ENCODE measurements around the gene TNRC18. TPM values are rescaled to one million over a fixed set of nuclear protein-coding genes. Genes with fewer than 3 reads are reported as not detected.
"Not testable (repeated sequence)": the region's sequence is repeated elsewhere in the genome, so short reads cannot be mapped to it uniquely, and the experiment has no call there.

TNRC18 gene
- total RNA-seq, 2 donors from 2014 or later, result 54.5 to 67.6 TPM

GRCh38 chr7:5260530-5261068, 163.0 kb downstream of the TNRC18 start:
- not testable (repeated sequence) for H3K4me1 Mint-ChIP-seq; ATAC-seq; H3K27me3 Mint-ChIP-seq; DNase-seq; H3K4me3 Mint-ChIP-seq; H3K27ac Mint-ChIP-seq; H3K36me3 Mint-ChIP-seq (ENCODE audit: low read depth); H3K9me3 ChIP-seq (ENCODE audit: control insufficient read depth, low read length, poor library complexity, severe bottlenecking)

Other genes starting within 250 kb of the TNRC18 start
- 100 to 1,000 TPM in 1 of 2 donors, 10 to 100 TPM in 1; 89.2 to 116 TPM for gene WIPI2, start 233.6 kb downstream of the TNRC18 start, total RNA-seq
- gene SLC29A4, start 140.9 kb downstream of the TNRC18 start, total RNA-seq, result under 1 TPM; 0.47 to 0.55 TPM
- 1 to 10 TPM; 9.7 TPM for gene FBXL18, start 90.0 kb upstream of the TNRC18 start, total RNA-seq
- 1,000 to 10,000 TPM; 3,656 to 4,118 TPM for gene ACTB, start 106.8 kb upstream of the TNRC18 start, total RNA-seq
- gene FSCN1, start 169.0 kb upstream of the TNRC18 start, total RNA-seq, result 10 to 100 TPM in 1 of 2 donors, 1 to 10 TPM in 1; 8.6 to 10.0 TPM